ENCODE measurements around the gene KLC1.

DNA sequence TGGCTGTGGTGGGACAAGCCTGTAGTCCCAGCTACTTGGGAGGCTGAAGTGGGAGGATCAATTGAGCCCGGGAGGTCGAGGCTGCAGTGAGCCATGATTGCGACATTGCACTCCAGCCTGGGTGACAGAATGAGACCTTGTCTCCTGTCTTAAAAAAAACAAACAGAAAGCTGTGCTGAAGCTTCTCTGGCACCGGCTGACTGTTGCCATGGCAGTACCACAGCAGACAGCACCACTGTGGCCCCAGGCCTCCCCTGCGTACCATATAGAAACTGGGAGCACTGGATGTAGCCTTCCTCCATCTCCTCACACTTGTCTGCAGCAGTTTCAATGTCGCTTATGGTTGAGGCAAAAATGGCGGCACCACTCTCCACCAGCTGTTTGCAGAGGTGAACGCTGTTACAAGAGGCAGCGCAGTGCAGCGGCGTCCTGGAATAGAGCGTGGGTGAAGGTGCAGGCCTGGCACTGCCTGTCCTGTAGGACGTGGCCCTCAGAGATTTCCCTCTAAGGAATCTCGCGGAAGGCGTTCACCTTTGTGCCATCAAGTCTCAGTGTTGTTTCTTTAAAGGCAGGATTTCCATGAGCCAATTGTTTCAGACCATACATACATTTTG is 108.5 kb downstream of the KLC1 start:
- TF ChIP-seq, protein P1, sequence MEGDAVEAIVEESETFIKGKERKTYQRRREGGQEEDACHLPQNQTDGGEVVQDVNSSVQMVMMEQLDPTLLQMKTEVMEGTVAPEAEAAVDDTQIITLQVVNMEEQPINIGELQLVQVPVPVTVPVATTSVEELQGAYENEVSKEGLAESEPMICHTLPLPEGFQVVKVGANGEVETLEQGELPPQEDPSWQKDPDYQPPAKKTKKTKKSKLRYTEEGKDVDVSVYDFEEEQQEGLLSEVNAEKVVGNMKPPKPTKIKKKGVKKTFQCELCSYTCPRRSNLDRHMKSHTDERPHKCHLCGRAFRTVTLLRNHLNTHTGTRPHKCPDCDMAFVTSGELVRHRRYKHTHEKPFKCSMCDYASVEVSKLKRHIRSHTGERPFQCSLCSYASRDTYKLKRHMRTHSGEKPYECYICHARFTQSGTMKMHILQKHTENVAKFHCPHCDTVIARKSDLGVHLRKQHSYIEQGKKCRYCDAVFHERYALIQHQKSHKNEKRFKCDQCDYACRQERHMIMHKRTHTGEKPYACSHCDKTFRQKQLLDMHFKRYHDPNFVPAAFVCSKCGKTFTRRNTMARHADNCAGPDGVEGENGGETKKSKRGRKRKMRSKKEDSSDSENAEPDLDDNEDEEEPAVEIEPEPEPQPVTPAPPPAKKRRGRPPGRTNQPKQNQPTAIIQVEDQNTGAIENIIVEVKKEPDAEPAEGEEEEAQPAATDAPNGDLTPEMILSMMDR (IDR thresholded peaks at IDR 0.05 in 2 of 3, conservative IDR thresholded peaks at IDR 0.05 in 1 of 3; ENCODE audit: control insufficient read depth in 2 of 3, extremely low read depth in 1 of 3, insufficient read depth in 1 of 3, low read depth in 3 of 3, low read length in 3 of 3), result no peak
- TF ChIP-seq RFX5 (IDR thresholded peaks at IDR 0.05; ENCODE audit: low read depth, low read length) (no peak), EGR1 (IDR thresholded peaks at IDR 0.05; ENCODE audit: borderline replicate concordance in 1 of 2, low read depth in 2 of 2, low read length in 2 of 2) (no peak), RAD21 (IDR thresholded peaks at IDR 0.05; ENCODE audit: insufficient read depth, low read depth, low read length) (no peak), CREB1 (IDR thresholded peaks at IDR 0.05; ENCODE audit: low read depth) (no peak), EP300 (IDR thresholded peaks at IDR 0.05; ENCODE audit: borderline replicate concordance in 1 of 2, control insufficient read depth in 1 of 2, low read depth in 2 of 2, low read length in 2 of 2) (no peak), SIX5 (IDR thresholded peaks at IDR 0.05; ENCODE audit: low read depth, low read length, severe bottlenecking) (no peak), KDM1A (IDR thresholded peaks at IDR 0.05; ENCODE audit: borderline replicate concordance) (no peak), GABPA (IDR thresholded peaks at IDR 0.05; ENCODE audit: low read depth) (no peak), SRF (IDR thresholded peaks at IDR 0.05; ENCODE audit: low read depth in 2 of 2, low read length in 2 of 2) (no peak), ZNF274 (IDR thresholded peaks at IDR 0.05; ENCODE audit: insufficient read depth, insufficient read length) (no peak)
- TF ChIP-seq, protein P2, sequence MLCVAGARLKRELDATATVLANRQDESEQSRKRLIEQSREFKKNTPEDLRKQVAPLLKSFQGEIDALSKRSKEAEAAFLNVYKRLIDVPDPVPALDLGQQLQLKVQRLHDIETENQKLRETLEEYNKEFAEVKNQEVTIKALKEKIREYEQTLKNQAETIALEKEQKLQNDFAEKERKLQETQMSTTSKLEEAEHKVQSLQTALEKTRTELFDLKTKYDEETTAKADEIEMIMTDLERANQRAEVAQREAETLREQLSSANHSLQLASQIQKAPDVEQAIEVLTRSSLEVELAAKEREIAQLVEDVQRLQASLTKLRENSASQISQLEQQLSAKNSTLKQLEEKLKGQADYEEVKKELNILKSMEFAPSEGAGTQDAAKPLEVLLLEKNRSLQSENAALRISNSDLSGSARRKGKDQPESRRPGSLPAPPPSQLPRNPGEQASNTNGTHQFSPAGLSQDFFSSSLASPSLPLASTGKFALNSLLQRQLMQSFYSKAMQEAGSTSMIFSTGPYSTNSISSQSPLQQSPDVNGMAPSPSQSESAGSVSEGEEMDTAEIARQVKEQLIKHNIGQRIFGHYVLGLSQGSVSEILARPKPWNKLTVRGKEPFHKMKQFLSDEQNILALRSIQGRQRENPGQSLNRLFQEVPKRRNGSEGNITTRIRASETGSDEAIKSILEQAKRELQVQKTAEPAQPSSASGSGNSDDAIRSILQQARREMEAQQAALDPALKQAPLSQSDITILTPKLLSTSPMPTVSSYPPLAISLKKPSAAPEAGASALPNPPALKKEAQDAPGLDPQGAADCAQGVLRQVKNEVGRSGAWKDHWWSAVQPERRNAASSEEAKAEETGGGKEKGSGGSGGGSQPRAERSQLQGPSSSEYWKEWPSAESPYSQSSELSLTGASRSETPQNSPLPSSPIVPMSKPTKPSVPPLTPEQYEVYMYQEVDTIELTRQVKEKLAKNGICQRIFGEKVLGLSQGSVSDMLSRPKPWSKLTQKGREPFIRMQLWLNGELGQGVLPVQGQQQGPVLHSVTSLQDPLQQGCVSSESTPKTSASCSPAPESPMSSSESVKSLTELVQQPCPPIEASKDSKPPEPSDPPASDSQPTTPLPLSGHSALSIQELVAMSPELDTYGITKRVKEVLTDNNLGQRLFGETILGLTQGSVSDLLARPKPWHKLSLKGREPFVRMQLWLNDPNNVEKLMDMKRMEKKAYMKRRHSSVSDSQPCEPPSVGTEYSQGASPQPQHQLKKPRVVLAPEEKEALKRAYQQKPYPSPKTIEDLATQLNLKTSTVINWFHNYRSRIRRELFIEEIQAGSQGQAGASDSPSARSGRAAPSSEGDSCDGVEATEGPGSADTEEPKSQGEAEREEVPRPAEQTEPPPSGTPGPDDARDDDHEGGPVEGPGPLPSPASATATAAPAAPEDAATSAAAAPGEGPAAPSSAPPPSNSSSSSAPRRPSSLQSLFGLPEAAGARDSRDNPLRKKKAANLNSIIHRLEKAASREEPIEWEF (IDR thresholded peaks at IDR 0.05; ENCODE audit: insufficient replicate concordance, low read depth, low read length), result no peak

Data from GM12878 (cell line).